ENCODE data around the gene DMAP1. TPM values are rescaled to one million over a fixed set of nuclear protein-coding genes. Genes with fewer than 3 reads are reported as not detected.

DMAP1 gene
- total RNA-seq, 3 donors from 2014 or later (not counting 1 experiment from before 2014, with no cell fraction given): 61.1 to 73.3 (median 67.3) TPM

DNA sequence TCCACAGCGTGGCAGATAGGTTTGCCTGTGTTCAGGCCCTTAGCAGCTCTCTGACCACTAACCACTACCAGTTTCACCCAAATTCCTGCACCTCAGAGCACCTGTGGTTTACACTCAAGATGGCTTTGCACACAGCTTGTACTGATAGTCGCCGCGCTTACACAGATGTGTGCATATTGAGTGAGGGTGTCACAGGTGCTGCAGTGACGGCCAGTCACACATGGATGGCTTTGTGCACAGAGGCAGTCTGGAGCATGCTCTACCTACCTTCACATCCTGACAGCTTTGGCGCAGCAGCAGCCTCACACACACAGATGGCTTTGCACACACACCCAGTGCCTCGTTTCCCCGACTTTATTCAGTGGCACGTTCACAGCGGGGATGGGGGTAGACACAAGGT is 7.5 kb downstream of the DMAP1 start:
- intact Hi-C loops (cut with micrococcal nuclease): no loop called here
- Mint-ChIP-seq H3K36me3 (no peaks in the 10 kb centered on the region), H3K27me3 (ENCODE audit: low read depth in 2 of 2) (no peaks in the 10 kb centered on the region), H3K4me1 (peaks cover 6 to 33% of the 10 kb centered on the region in 2 donors), H3K9me3 (no peaks in the 10 kb centered on the region), H3K4me3 (no peak overlapping the region), H3K27ac (no peak overlapping the region)
- peaks cover 41% of the 10 kb centered on the region for H3K36me3 ChIP-seq (ENCODE audit: control insufficient read depth, insufficient read depth, low read length)
- WGBS (ENCODE audit: insufficient coverage): 79% methylated on average over 10 of the region's 10 CpGs
- DNase-seq (no peak), ATAC-seq (no peak)
- H3K9me3 ChIP-seq (ENCODE audit: control insufficient read depth, insufficient read depth, low read length): no peaks in the 10 kb centered on the region
- no peak overlapping the region for H3K27ac ChIP-seq (ENCODE audit: low read length)
- no peak for TF ChIP-seq CTCF (IDR thresholded peaks at IDR 0.05)
- H3K27me3 ChIP-seq (ENCODE audit: control insufficient read depth, insufficient read depth, low read length): no peaks in the 10 kb centered on the region
- H3K4me1 ChIP-seq (ENCODE audit: control insufficient read depth, insufficient read depth, low read length): peaks cover 7% of the 10 kb centered on the region
- H3K4me3 ChIP-seq (ENCODE audit: low read length): no peak overlapping the region

GRCh38 chr1:44221769-44222168 is 8.5 kb downstream of the DMAP1 start:
- H3K4me3 Mint-ChIP-seq: no peak overlapping the region
- no peak overlapping the region for H3K27ac Mint-ChIP-seq
- H3K9me3 ChIP-seq (ENCODE audit: control insufficient read depth, insufficient read depth, low read length): no peaks in the 10 kb centered on the region

DNA sequence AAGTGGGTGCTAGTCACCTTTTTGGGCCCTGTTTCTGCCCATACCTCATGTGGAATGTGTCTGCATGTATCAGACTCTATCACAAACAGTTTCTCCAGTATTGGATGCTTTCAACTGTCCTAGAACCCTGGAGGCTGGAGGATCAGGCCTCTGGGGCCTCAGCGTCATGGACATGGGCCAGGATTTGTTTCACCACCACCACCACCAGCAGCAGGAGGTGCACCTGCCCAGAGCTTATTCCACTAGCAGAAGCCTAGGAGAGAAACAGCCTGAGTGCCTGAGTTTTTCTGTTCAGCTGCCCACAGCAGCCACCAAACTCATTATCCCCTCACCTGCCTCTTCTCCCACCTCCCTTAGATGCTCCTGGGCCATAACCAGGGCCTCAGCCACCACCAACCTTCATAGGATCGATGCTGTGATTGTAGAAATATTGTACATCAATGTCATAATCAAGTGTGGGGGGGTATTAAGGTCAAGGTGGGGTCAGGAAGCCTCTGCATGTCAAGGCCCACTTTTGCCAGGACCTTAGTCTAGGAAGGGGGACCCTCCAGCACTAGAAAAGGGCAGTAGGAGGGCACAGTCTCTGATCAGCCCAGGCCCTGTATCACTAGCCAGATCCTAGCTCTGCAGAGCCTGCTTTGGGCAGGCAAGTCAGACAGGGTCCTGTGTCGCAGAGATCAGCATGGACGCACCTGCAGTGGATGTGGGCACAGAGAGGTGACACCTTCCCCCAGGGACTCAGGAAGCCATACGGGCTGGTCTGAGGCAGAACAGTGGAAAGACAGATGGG is 9.3 kb downstream of the DMAP1 start:
- peaks cover 7% of the 10 kb centered on the region for H3K4me1 ChIP-seq (ENCODE audit: control insufficient read depth, insufficient read depth, low read length)
- H3K27ac ChIP-seq (ENCODE audit: low read length): no peak overlapping the region
- H3K9me3 ChIP-seq (ENCODE audit: control insufficient read depth, insufficient read depth, low read length): no peaks in the 10 kb centered on the region
- Mint-ChIP-seq H3K27me3 (ENCODE audit: low read depth in 2 of 2) (no peaks in the 10 kb centered on the region), H3K36me3 (no peaks in the 10 kb centered on the region), H3K27ac (peak overlapping the region in 1 of 2 donors; percentile 0), H3K4me3 (no peak overlapping the region), H3K4me1 (peaks cover 0 to 19% of the 10 kb centered on the region in 2 donors), H3K9me3 (no peaks in the 10 kb centered on the region)
- no peak for DNase-seq
- no peak overlapping the region for H3K4me3 ChIP-seq (ENCODE audit: low read length)
- peaks cover 40% of the 10 kb centered on the region for H3K36me3 ChIP-seq (ENCODE audit: control insufficient read depth, insufficient read depth, low read length)
- no peak for ATAC-seq
- no peak for TF ChIP-seq CTCF (IDR thresholded peaks at IDR 0.05)
- WGBS (ENCODE audit: insufficient coverage): 61% methylated on average over 4 of the region's 5 CpGs
- intact Hi-C loops (cut with micrococcal nuclease): no loop called here
- H3K27me3 ChIP-seq (ENCODE audit: control insufficient read depth, insufficient read depth, low read length): no peaks in the 10 kb centered on the region

More at GRCh38 chr1:44221769-44222168, 8.5 kb downstream of the DMAP1 start:
- Histone ChIP-seq H3K4me1 (ENCODE audit: control insufficient read depth, insufficient read depth, low read length) (peaks cover 7% of the 10 kb centered on the region), H3K27me3 (ENCODE audit: control insufficient read depth, insufficient read depth, low read length) (no peaks in the 10 kb centered on the region), H3K27ac (ENCODE audit: low read length) (no peak overlapping the region), H3K36me3 (ENCODE audit: control insufficient read depth, insufficient read depth, low read length) (peaks cover 41% of the 10 kb centered on the region), H3K4me3 (ENCODE audit: low read length) (no peak overlapping the region)
- H3K4me1 Mint-ChIP-seq: peaks cover 6 to 27% of the 10 kb centered on the region in 2 donors
- no peak for TF ChIP-seq CTCF (IDR thresholded peaks at IDR 0.05)
- DNase-seq (no peak), ATAC-seq (no peak)
- H3K36me3 Mint-ChIP-seq: no peaks in the 10 kb centered on the region
- intact Hi-C loops (cut with micrococcal nuclease): no loop called here
- no peaks in the 10 kb centered on the region for H3K27me3 Mint-ChIP-seq (ENCODE audit: low read depth in 2 of 2)
- H3K9me3 Mint-ChIP-seq: no peaks in the 10 kb centered on the region
- 97% methylated on average over 23 of the region's 23 CpGs for whole genome bisulfite sequencing (ENCODE audit: insufficient coverage)
